Effector memory CD4-positive, alpha-beta T cell (primary cell): ENCODE data around the gene CDC26.
"Not testable (repeated sequence)": the region's sequence is repeated elsewhere in the genome, so short reads cannot be mapped to it uniquely, and the experiment has no call there.

Experiments
- DNase-seq, 3 donors: peaks; one replicate each; pipeline ENCODE4 v3.0.0-alpha.2; 2020
- H3K27ac ChIP-seq: 2 replicates; pipeline ENCODE4 v1.7.0; 2013; ENCODE audit warnings: mild to moderate bottlenecking, low read length, moderate library complexity; ENCODE audit not compliant: insufficient read depth, poor library complexity, severe bottlenecking
- H3K27me3 ChIP-seq: replicated peaks from 2 replicates; pipeline ENCODE4 v1.7.0; 2013; ENCODE audit warnings: mild to moderate bottlenecking, low read length; ENCODE audit not compliant: insufficient read depth, control insufficient read depth, poor library complexity, severe bottlenecking
- H3K36me3 ChIP-seq: 2 replicates; pipeline ENCODE4 v1.7.0; 2013; ENCODE audit warnings: mild to moderate bottlenecking, low read length, moderate library complexity; ENCODE audit not compliant: control insufficient read depth, insufficient read depth
- H3K4me1 ChIP-seq: 2 replicates; pipeline ENCODE4 v1.7.0; 2013; ENCODE audit warnings: low read length, mild to moderate bottlenecking; ENCODE audit not compliant: control insufficient read depth, insufficient read depth, poor library complexity, severe bottlenecking
- H3K4me3 ChIP-seq: 2 replicates; pipeline ENCODE4 v1.7.0; 2013; ENCODE audit warnings: low read length, low read depth, mild to moderate bottlenecking; ENCODE audit not compliant: insufficient read depth, poor library complexity, severe bottlenecking
- H3K9me3 ChIP-seq: 2 replicates; pipeline ENCODE4 v1.7.0; 2013; ENCODE audit warnings: mild to moderate bottlenecking, low read length, moderate library complexity; ENCODE audit not compliant: control insufficient read depth

Gene CDC26

GRCh38 chr9:113266174-113266573 lies 9.2 kb downstream of the CDC26 start:
- DNase-seq: no peak
- H3K4me1 ChIP-seq: no peaks in the 10 kb centered on the region
- H3K9me3 ChIP-seq: no peaks in the 10 kb centered on the region
- no peak overlapping the region for H3K4me3 ChIP-seq
- H3K36me3 ChIP-seq: peaks cover 24% of the 10 kb centered on the region
- no peak overlapping the region for H3K27ac ChIP-seq
- no peaks in the 10 kb centered on the region for H3K27me3 ChIP-seq

- DNase-seq: no peak
- Histone ChIP-seq H3K27me3 (no peaks in the 10 kb centered on the region), H3K36me3 (no peaks in the 10 kb centered on the region), H3K4me1 (no peaks in the 10 kb centered on the region), H3K4me3 (no peak overlapping the region), H3K27ac (no peak overlapping the region), H3K9me3 (no peaks in the 10 kb centered on the region)
Observed at GRCh38 chr9:113261917-113262671, 13.3 kb downstream of the CDC26 start.

- no peaks in the 10 kb centered on the region for H3K9me3 ChIP-seq
- no peaks in the 10 kb centered on the region for H3K36me3 ChIP-seq
- no peak overlapping the region for H3K4me3 ChIP-seq
- no peaks in the 10 kb centered on the region for H3K4me1 ChIP-seq
- no peak for DNase-seq
- no peak overlapping the region for H3K27ac ChIP-seq
- no peaks in the 10 kb centered on the region for H3K27me3 ChIP-seq
Observed at GRCh38 chr9:113258282-113258681, 17.1 kb downstream of the CDC26 start.

GRCh38 chr9:113257863-113258262 lies 17.5 kb downstream of the CDC26 start:
- Histone ChIP-seq H3K4me1 (no peaks in the 10 kb centered on the region), H3K36me3 (no peaks in the 10 kb centered on the region), H3K4me3 (no peak overlapping the region), H3K9me3 (no peaks in the 10 kb centered on the region), H3K27me3 (no peaks in the 10 kb centered on the region), H3K27ac (no peak overlapping the region)
- DNase-seq: no peak

GRCh38 chr9:113255438-113255837 lies 19.9 kb downstream of the CDC26 start:
- no peak for DNase-seq
- no peaks in the 10 kb centered on the region for H3K9me3 ChIP-seq
- H3K27ac ChIP-seq: no peak overlapping the region
- H3K36me3 ChIP-seq: no peaks in the 10 kb centered on the region
- H3K27me3 ChIP-seq: no peaks in the 10 kb centered on the region
- H3K4me1 ChIP-seq: no peaks in the 10 kb centered on the region
- H3K4me3 ChIP-seq: no peak overlapping the region

GRCh38 chr9:113254991-113255390 lies 20.4 kb downstream of the CDC26 start:
- no peaks in the 10 kb centered on the region for H3K36me3 ChIP-seq
- H3K4me1 ChIP-seq: no peaks in the 10 kb centered on the region
- DNase-seq: no peak
- H3K9me3 ChIP-seq: no peaks in the 10 kb centered on the region
- H3K27ac ChIP-seq: no peak overlapping the region
- H3K4me3 ChIP-seq: no peak overlapping the region
- no peaks in the 10 kb centered on the region for H3K27me3 ChIP-seq

- DNase-seq: no peak
- H3K27ac ChIP-seq: no peak overlapping the region
Observed at GRCh38 chr9:113250807-113251206, 24.6 kb downstream of the CDC26 start.

GRCh38 chr9:113249661-113250060 lies 25.7 kb downstream of the CDC26 start:
- not testable (repeated sequence) for H3K4me3 ChIP-seq, DNase-seq, H3K9me3 ChIP-seq, H3K27ac ChIP-seq, H3K4me1 ChIP-seq, H3K36me3 ChIP-seq, H3K27me3 ChIP-seq

More at GRCh38 chr9:113250807-113251206, 24.6 kb downstream of the CDC26 start:
- no peaks in the 10 kb centered on the region for H3K9me3 ChIP-seq
- H3K4me3 ChIP-seq: no peak overlapping the region
- H3K4me1 ChIP-seq: no peaks in the 10 kb centered on the region
- H3K27me3 ChIP-seq: no peaks in the 10 kb centered on the region
- H3K36me3 ChIP-seq: no peaks in the 10 kb centered on the region

- Histone ChIP-seq H3K4me1 (no peaks in the 10 kb centered on the region), H3K27ac (no peak overlapping the region), H3K9me3 (no peaks in the 10 kb centered on the region), H3K27me3 (no peaks in the 10 kb centered on the region), H3K36me3 (no peaks in the 10 kb centered on the region), H3K4me3 (no peak overlapping the region)
- DNase-seq: no peak
Observed at GRCh38 chr9:113247640-113248039, 27.7 kb downstream of the CDC26 start.

- no peaks in the 10 kb centered on the region for H3K4me1 ChIP-seq
- H3K27ac ChIP-seq: no peak overlapping the region
- no peak overlapping the region for H3K4me3 ChIP-seq
- no peaks in the 10 kb centered on the region for H3K27me3 ChIP-seq
- DNase-seq: no peak
- no peaks in the 10 kb centered on the region for H3K36me3 ChIP-seq
- no peaks in the 10 kb centered on the region for H3K9me3 ChIP-seq
Observed at GRCh38 chr9:113246928-113247327, 28.4 kb downstream of the CDC26 start.
